Endothelial cell of umbilical vein (primary cell): ENCODE data around the gene CELSR2. TPM values are rescaled to one million over a fixed set of nuclear protein-coding genes. Genes with fewer than 3 reads are reported as not detected.

Experiments used
- BruUV-seq: library from RNA; stranded (reverse); fragments of 400-500 nt; replicated peaks from 2 replicates; lab custom pipeline; 2021; lab: Mats Ljungman, UMichigan
- CTCF ChIA-PET: fragments of 300-600, 350-600 bp; sonication (Branson Sonifier 250); formaldehyde crosslinking; loops from one replicate; lab custom pipeline; 2021; ENCODE audit warnings: antibody characterized with exemption, inconsistent platforms; lab: Charles Lee
- POLR2A ChIA-PET: fragments of 300-600, 350-600 bp; sonication (Branson Sonifier 250); formaldehyde crosslinking; loops from one replicate; lab custom pipeline; 2021; ENCODE audit warnings: antibody characterized with exemption, inconsistent platforms; lab: Charles Lee
- DNase-seq: peaks from one replicate; pipeline ENCODE4 v3.0.0-alpha.2; 2011; ENCODE audit warnings: low read depth, low spot score
- FAIRE-seq: peaks from 2 replicates; lab custom pipeline; 2011; peaks lifted over from hg19 to GRCh38; lab: Jason Lieb, UNC
- H2AFZ ChIP-seq: 2 replicates; pipeline ENCODE4 v1.6.0; 2012; ENCODE audit warnings: low read depth, low read length, control low read depth, inconsistent platforms
- H3K27ac ChIP-seq: 2 replicates; pipeline ENCODE4 v1.5.1; 2011; ENCODE audit warnings: low read depth, mild to moderate bottlenecking, control low read depth, low read length, moderate library complexity; ENCODE audit not compliant: insufficient read depth
- H3K27me3 ChIP-seq, 2 experiments: 2 replicates each; pipeline versions ENCODE4 v1.6.0 to v1.6.1; 2011; ENCODE audit warnings: low read length in 2 of 2, mixed read lengths in 1 of 2; ENCODE audit not compliant: control insufficient read depth in 2 of 2, insufficient read depth in 2 of 2
- H3K36me3 ChIP-seq, 2 experiments: 2 replicates in 1 of 2; 3 replicates in 1 of 2; pipeline ENCODE4 v1.5.1; 2011; ENCODE audit warnings: low read length in 2 of 2, mild to moderate bottlenecking in 1 of 2, moderate library complexity in 1 of 2; ENCODE audit not compliant: control insufficient read depth in 2 of 2, insufficient read depth in 2 of 2; ENCODE audit errors: extremely low read depth in 1 of 2
- H3K4me1 ChIP-seq: 3 replicates; pipeline ENCODE4 v1.5.1; 2011; ENCODE audit warnings: mild to moderate bottlenecking, low read length; ENCODE audit not compliant: control insufficient read depth, insufficient read depth; ENCODE audit errors: extremely low read depth
- H3K4me2 ChIP-seq: 2 replicates; pipeline ENCODE4 v1.6.1; 2011; ENCODE audit warnings: low read length, control low read depth, mixed read lengths; ENCODE audit not compliant: insufficient read depth
- H3K4me3 ChIP-seq, 3 experiments: fragments of 200-600 bp in 1 of 3; sonication (generic), shearing (Covaris generic) in 1 of 3; replicated peaks in 1 of 3; 2 replicates each; pipeline ENCODE4 v1.5.1; 2011 to 2016; ENCODE audit warnings: control low read depth in 3 of 3, low read length in 3 of 3, mild to moderate bottlenecking in 2 of 3, inconsistent platforms in 1 of 3, low read depth in 1 of 3, moderate library complexity in 1 of 3; ENCODE audit not compliant: insufficient read depth in 1 of 3
- H3K79me2 ChIP-seq: 2 replicates; pipeline ENCODE4 v1.6.0; 2012; ENCODE audit warnings: low read length, inconsistent platforms; ENCODE audit not compliant: control insufficient read depth, insufficient read depth
- H3K9ac ChIP-seq: replicated peaks from 2 replicates; pipeline ENCODE3; 2011; ENCODE audit warnings: low read length, control low read depth; ENCODE audit not compliant: insufficient read depth; ENCODE audit errors: extremely low read depth
- H3K9me1 ChIP-seq: replicated peaks from 3 replicates; pipeline ENCODE4 v1.6.0; 2011; ENCODE audit warnings: mild to moderate bottlenecking, low read length; ENCODE audit not compliant: control insufficient read depth, insufficient read depth; ENCODE audit errors: extremely low read depth
- H3K9me3 ChIP-seq: replicated peaks from 2 replicates; pipeline ENCODE4 v1.5.1; 2012; ENCODE audit warnings: low read length, inconsistent platforms; ENCODE audit not compliant: control insufficient read depth, insufficient read depth
- H4K20me1 ChIP-seq: replicated peaks from 2 replicates; pipeline ENCODE3; 2011; ENCODE audit warnings: mild to moderate bottlenecking, low read length; ENCODE audit not compliant: control insufficient read depth, insufficient read depth; ENCODE audit errors: extremely low read depth
- EZH2 ChIP-seq: IDR thresholded peaks from 2 replicates; pipeline ENCODE4 v1.6.1; 2012; ENCODE audit warnings: borderline replicate concordance, low read depth, mild to moderate bottlenecking, moderate library complexity, low read length, inconsistent platforms; ENCODE audit not compliant: severe bottlenecking
- FOS ChIP-seq: IDR thresholded peaks from 2 replicates; pipeline ENCODE4 v1.6.1; 2011; ENCODE audit warnings: mild to moderate bottlenecking, low read length, moderate library complexity, borderline replicate concordance; ENCODE audit not compliant: insufficient read depth
- GATA2 ChIP-seq: IDR thresholded peaks from 2 replicates; pipeline ENCODE4 v1.7.0; 2011; ENCODE audit warnings: low read depth, mild to moderate bottlenecking, moderate library complexity, mixed read lengths, low read length; ENCODE audit not compliant: insufficient read length, insufficient read depth
- JUN ChIP-seq: IDR thresholded peaks from 2 replicates; pipeline ENCODE4 v1.6.1; 2011; ENCODE audit warnings: borderline replicate concordance, low read depth; ENCODE audit not compliant: insufficient read length, insufficient read depth
- MYC ChIP-seq: IDR thresholded peaks from one replicate; pipeline ENCODE4 v1.6.1; 2011; ENCODE audit warnings: mild to moderate bottlenecking, low read depth, low read length
- POLR2A ChIP-seq: IDR thresholded peaks from 2 replicates; pipeline ENCODE4 v1.6.1; 2012; ENCODE audit warnings: low read depth, mild to moderate bottlenecking, control low read depth, low read length
- dilution Hi-C: fragments of 300-500 bp; cut with MboI; formaldehyde crosslinking; loops from one replicate; pipeline ENCODE4 v1.15.0; 2019; ENCODE audit warnings: low sequenced_read_pairs; ENCODE audit not compliant: extremely low pct_ligation_motif_present
- intact Hi-C: fragments of 100-400 bp; cut with micrococcal nuclease; formaldehyde crosslinking; loops from one replicate; pipeline ENCODE4 v1.10.0; 2022
- polyA plus RNA-seq, 4 experiments: library from polyadenylated mRNA; depleted of rRNA in 3 of 4; stranded (reverse) in 3 of 4; unstranded in 1 of 4; fragments of >200 nt; gene quantifications; 2 replicates each; pipeline versions ENCODE4 v1.2.1 to v1.2.3, GENCODE V29; 2011 to 2012; ENCODE audit warnings: missing spikeins in 1 of 4
- total RNA-seq: library from RNA; stranded (reverse); gene quantifications from 2 replicates; pipeline ENCODE4 v1.2.3, GENCODE V29; 2021
- TF ChIP-seq, protein P1 (sequence below): IDR thresholded peaks from 2 replicates; pipeline ENCODE4 v1.6.1; 2011; ENCODE audit not compliant: insufficient read depth, insufficient read length

The CELSR2 gene
- total and polyA plus RNA-seq, 2 donors (not counting 3 experiments of a cell fraction or from before 2014, with no cell fraction given), result 0.90 to 1.4 TPM

DNA sequence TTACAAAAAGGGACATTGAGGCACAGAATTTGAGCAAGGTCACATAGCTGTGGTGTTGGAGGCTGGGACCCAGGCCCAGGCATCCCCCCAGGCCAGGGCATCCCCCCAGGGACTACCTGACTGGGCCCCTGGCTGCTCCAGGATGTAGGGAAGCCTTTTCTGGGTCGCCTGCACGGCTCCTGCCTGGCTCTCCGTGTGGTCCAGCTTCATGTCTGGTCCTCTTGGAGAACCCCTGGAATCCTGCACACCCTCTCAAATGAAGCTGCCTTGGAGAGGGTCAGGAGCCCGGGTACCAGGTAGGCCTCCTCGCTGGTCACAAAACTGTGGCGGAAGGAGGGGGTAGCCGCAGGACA, 919 bp upstream of the CELSR2 start:
- TF ChIP-seq FOS, result no peak
- no peak for TF ChIP-seq JUN
- TF ChIP-seq, protein P1, sequence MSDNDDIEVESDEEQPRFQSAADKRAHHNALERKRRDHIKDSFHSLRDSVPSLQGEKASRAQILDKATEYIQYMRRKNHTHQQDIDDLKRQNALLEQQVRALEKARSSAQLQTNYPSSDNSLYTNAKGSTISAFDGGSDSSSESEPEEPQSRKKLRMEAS, result no peak
- no peak for TF ChIP-seq MYC
- TF ChIP-seq POLR2A, result no peak
- intact Hi-C loops (no loop called here), dilution Hi-C loops (no loop called here)
- no peaks in the 10 kb centered on the region for H4K20me1 ChIP-seq
- H3K9me1 ChIP-seq, result no peaks in the 10 kb centered on the region
- no peaks in the 10 kb centered on the region for H3K9me3 ChIP-seq
- ChIA-PET CTCF (interaction anchor here (1.4 kb wide), 2 partner anchors 9 to 36 kb away, joined by 3 to 4 read pairs; no protein-coding TSS in a partner anchor), POLR2A (no interaction called here)
- no peak overlapping the region for H3K9ac ChIP-seq
- H3K36me3 ChIP-seq, result no peaks in the 10 kb centered on the region
- H3K4me3 ChIP-seq, result no peak overlapping the region
- FAIRE-seq (no peak), DNase-seq (no peak)
- H3K4me2 ChIP-seq, result no peak overlapping the region
- no TSS peak for BruUV-seq
- no peaks in the 10 kb centered on the region for H3K4me1 ChIP-seq
- no peak overlapping the region for H3K27ac ChIP-seq
- peaks cover 3 to 8% of the 10 kb centered on the region in 2 experiments for H3K27me3 ChIP-seq
- H2AFZ ChIP-seq, result no peak overlapping the region
- no peaks in the 10 kb centered on the region for H3K79me2 ChIP-seq

DNA sequence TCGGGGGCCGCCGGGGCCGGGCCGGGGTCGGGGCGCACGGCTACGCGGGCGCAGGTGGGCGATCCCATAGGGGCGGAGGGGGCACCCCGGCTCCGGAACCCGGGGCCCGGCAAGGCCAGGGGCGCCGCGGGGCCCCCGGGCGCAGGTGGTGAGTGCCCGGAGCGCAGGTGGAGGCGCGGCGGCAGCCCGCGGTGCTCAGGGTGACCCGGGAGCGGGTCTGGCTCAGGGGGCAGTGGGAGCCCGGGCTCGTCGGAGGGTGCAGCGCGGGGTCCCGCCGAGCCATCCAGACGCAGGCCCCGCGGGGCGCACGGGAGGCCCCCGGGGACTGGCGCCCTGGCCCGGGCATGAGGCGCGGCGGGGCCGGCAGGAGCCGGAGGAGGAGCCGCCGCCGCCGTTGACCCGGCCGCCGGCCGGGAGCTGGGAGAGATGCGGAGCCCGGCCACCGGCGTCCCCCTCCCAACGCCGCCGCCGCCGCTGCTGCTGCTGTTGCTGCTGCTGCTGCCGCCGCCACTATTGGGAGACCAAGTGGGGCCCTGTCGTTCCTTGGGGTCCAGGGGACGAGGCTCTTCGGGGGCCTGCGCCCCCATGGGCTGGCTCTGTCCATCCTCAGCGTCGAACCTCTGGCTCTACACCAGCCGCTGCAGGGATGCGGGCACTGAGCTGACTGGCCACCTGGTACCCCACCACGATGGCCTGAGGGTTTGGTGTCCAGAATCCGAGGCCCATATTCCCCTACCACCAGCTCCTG, 489 bp downstream of the CELSR2 start:
- no peak for TF ChIP-seq GATA2
- no peak for TF ChIP-seq MYC
- peak; percentile 37 for TF ChIP-seq EZH2
- Histone ChIP-seq H3K4me3 (peak overlapping the region in 1 of 3 experiments; percentile 35), H3K9me1 (no peaks in the 10 kb centered on the region), H3K27ac (no peak overlapping the region), H3K27me3 (peaks cover 3 to 10% of the 10 kb centered on the region in 2 experiments), H3K79me2 (no peaks in the 10 kb centered on the region), H3K9me3 (no peaks in the 10 kb centered on the region), H3K4me2 (peak overlapping the region; percentile 56), H2AFZ (peak overlapping the region; percentile 66), H4K20me1 (no peaks in the 10 kb centered on the region), H3K36me3 (no peaks in the 10 kb centered on the region), H3K4me1 (no peaks in the 10 kb centered on the region), H3K9ac (no peak overlapping the region)
- dilution Hi-C loops, result no loop called here
- intact Hi-C loops, result loop anchor here (1.0 kb wide), 1 partner anchor 10 kb away; no protein-coding TSS in a partner anchor
- no TSS peak for BruUV-seq
- no peak for FAIRE-seq
- ChIA-PET POLR2A (interaction anchor here (1.1 kb wide), 1 partner anchor 177 kb away, joined by 4 read pairs; no protein-coding TSS in a partner anchor), CTCF (interaction anchor here (0.9 to 2.7 kb wide), 9 partner anchors 10 to 237 kb away, joined by 3 to 22 read pairs (median 4); partner anchors contain the start of gene SORT1)
- DNase-seq, result no peak
